Measurements from ENCODE around the gene ZNF598. TPM values are rescaled to one million over a fixed set of nuclear protein-coding genes. Genes with fewer than 3 reads are reported as not detected.
A peak's percentile ranks its signal among the peaks of the same experiment; 100 is the strongest.
"Not testable (repeated sequence)": the region's sequence is repeated elsewhere in the genome, so short reads cannot be mapped to it uniquely, and the experiment has no call there.

Gene ZNF598
- total RNA-seq, 4 donors from 2014 or later: 28.3 to 145 (median 42.0) TPM

- Histone ChIP-seq H3K9me3 (no peaks in the 10 kb centered on the region), H3K27ac (peak overlapping the region; percentile 78 to 87 (median 84)), H3K4me1 (peaks cover 47 to 86% (median 69%) of the 10 kb centered on the region in 4 donors), H3K4me3 (peak overlapping the region in 2 of 4 donors; percentile 2 to 28), H3K27me3 (no peaks in the 10 kb centered on the region), H3K36me3 (no peaks in the 10 kb centered on the region)
- TF ChIP-seq POLR2A (IDR thresholded peaks at IDR 0.05) (no peak), CTCF (IDR thresholded peaks at IDR 0.05) (no peak), EP300 (IDR thresholded peaks at IDR 0.05; ENCODE audit: low read depth) (no peak), POLR2AphosphoS5 (IDR thresholded peaks at IDR 0.05) (no peak)
- 84% methylated on average over 32 of the region's 47 CpGs; no CpG with 5 or more reads in 1 of the 2 donors for WGBS, 2 donors (ENCODE audit: low coverage in 1 of 2)
- no peak for DNase-seq
- intact Hi-C loops (cut with DNase I; ENCODE audit: low total_unique reads) (no loop called here), in situ Hi-C loops (cut with MboI; ENCODE audit: low pct_ligation_motif_present in 1 of 4, low pct_unique_long_range_greater_than_20kb in 1 of 4, low sequenced_read_pairs in 3 of 4) (no loop called here)
These were observed 26.8 kb upstream of the ZNF598 start for GRCh38 chr16:2036200-2036966.

- intact Hi-C loops (cut with DNase I; ENCODE audit: low total_unique reads): no loop called here
- in situ Hi-C loops (cut with MboI; ENCODE audit: low pct_ligation_motif_present in 1 of 4, low pct_unique_long_range_greater_than_20kb in 1 of 4, low sequenced_read_pairs in 3 of 4): no loop called here
- H3K36me3 ChIP-seq: no peaks in the 10 kb centered on the region
- H3K9me3 ChIP-seq: no peaks in the 10 kb centered on the region
- 45% methylated on average over 34 of the region's 34 CpGs; no CpG with 5 or more reads in 1 of the 2 donors for WGBS, 2 donors (ENCODE audit: low coverage in 1 of 2)
- DNase-seq: peak; percentile 43
- TF ChIP-seq POLR2AphosphoS5 (IDR thresholded peaks at IDR 0.05) (no peak), POLR2A (IDR thresholded peaks at IDR 0.05) (no peak), CTCF (IDR thresholded peaks at IDR 0.05) (no peak)
- peak overlapping the region in 2 of 4 donors; percentile 2 to 28 for H3K4me3 ChIP-seq
- H3K27ac ChIP-seq: peak overlapping the region; percentile 78 to 87 (median 84)
- peaks cover 40 to 78% (median 62%) of the 10 kb centered on the region in 4 donors for H3K4me1 ChIP-seq
- no peaks in the 10 kb centered on the region for H3K27me3 ChIP-seq
These were observed 26.0 kb upstream of the ZNF598 start for GRCh38 chr16:2035431-2036199.

GRCh38 chr16:2034696-2035430 lies 25.2 kb upstream of the ZNF598 start:
- Histone ChIP-seq H3K27me3 (no peaks in the 10 kb centered on the region), H3K9me3 (no peaks in the 10 kb centered on the region), H3K4me1 (peaks cover 33 to 71% (median 54%) of the 10 kb centered on the region in 4 donors), H3K4me3 (peak overlapping the region in 2 of 4 donors; percentile 2 to 28), H3K27ac (peak overlapping the region; percentile 78 to 87 (median 84)), H3K36me3 (no peaks in the 10 kb centered on the region)
- TF ChIP-seq EP300 (IDR thresholded peaks at IDR 0.05; ENCODE audit: low read depth) (no peak), CTCF (IDR thresholded peaks at IDR 0.05) (no peak)
- DNase-seq: no peak
- intact Hi-C loops (cut with DNase I; ENCODE audit: low total_unique reads): no loop called here
- WGBS, 2 donors (ENCODE audit: low coverage in 1 of 2): 77% methylated on average over 15 of the region's 17 CpGs; no CpG with 5 or more reads in 1 of the 2 donors
- in situ Hi-C loops (cut with MboI; ENCODE audit: low pct_ligation_motif_present in 1 of 4, low pct_unique_long_range_greater_than_20kb in 1 of 4, low sequenced_read_pairs in 3 of 4): no loop called here

- H3K36me3 ChIP-seq; H3K9me3 ChIP-seq; intact Hi-C loops (cut with DNase I; ENCODE audit: low total_unique reads); H3K27me3 ChIP-seq; DNase-seq; in situ Hi-C loops (cut with MboI; ENCODE audit: low pct_ligation_motif_present in 1 of 4, low pct_unique_long_range_greater_than_20kb in 1 of 4, low sequenced_read_pairs in 3 of 4): not testable (repeated sequence)
- 64% methylated on average over 16 of the region's 32 CpGs; no CpG with 5 or more reads in 1 of the 2 donors for WGBS, 2 donors (ENCODE audit: low coverage in 1 of 2)
- H3K4me3 ChIP-seq: peak overlapping the region in 2 of 4 donors; percentile 17 to 33
- peak overlapping the region; percentile 85 to 94 (median 86) for H3K27ac ChIP-seq
- peaks cover 26 to 63% (median 47%) of the 10 kb centered on the region in 4 donors for H3K4me1 ChIP-seq
These were observed 24.5 kb upstream of the ZNF598 start for GRCh38 chr16:2033909-2034695.
